HK-2 (cell line): Measurements from ENCODE around the gene CYLD.

Experiments used
- DNase-seq: peaks from one replicate; pipeline ENCODE4 v3.0.0-alpha.2; 2018; ENCODE audit not compliant: unreplicated experiment

CYLD gene

DNA sequence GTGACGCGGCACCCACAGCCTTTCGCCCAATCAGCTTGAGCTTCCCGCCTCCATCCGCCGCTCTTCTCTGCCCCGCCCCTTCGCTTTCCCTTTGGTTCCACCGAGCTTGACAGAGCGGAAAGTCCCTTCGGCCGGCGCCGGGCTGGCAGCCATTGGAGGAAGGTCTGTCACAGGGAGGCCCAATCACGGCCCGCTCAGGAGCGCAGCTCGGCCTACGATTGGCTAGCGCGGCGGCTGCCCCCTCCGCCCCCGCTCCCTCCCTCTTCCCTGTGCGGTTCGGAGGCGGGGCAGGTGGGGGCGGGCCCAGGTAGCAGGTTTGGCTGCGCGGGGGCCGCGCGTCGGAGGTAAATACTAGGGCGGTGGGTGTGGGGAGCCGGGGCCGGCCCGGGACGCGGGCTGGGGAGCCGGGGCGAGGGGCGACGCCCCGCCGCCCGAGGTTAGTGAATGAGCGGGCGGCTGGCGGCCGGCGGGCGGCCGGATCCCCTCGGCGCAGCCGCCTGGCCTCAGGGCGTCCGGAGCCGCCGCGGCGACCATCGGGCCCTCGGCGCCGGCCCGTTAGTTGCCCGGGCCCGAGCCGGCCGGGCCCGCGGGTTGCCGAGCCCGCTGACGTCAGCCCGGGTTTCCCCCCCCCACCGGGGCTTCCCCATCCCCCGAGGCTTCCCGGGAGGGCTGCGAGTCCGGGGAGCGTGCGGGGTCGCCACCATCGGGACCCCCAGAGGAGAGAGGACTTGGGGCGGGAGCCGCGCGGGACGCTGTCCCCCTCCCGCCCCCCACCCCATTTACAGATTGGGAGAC is at the start of gene CYLD:
Gene CYLD (plus strand): TSS at position 306 of the 795 bp plus-strand sequence. CDS start 7,613 bp downstream, outside the sequence.
- peak; percentile 100 for DNase-seq

DNA sequence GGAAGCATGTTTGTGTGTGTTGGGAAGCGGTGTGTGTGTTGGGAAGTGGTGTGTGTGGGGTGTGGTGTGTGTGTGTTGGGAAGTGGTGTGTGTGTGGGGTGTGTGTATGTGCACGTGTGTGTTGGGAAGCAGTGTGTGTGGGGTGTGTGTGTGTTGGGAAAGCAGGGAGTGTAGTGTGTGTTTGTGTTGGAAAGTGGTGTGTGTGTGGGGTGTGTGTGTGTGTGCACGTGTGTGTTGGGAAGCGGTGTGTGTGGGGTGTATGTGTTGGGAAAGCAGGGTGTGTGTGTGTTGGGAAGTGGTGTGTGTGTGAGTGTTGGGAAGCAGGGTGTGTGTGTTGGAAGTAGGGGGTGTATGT is 49.3 kb upstream of the CYLD start:
- DNase-seq = no peak

DNA sequence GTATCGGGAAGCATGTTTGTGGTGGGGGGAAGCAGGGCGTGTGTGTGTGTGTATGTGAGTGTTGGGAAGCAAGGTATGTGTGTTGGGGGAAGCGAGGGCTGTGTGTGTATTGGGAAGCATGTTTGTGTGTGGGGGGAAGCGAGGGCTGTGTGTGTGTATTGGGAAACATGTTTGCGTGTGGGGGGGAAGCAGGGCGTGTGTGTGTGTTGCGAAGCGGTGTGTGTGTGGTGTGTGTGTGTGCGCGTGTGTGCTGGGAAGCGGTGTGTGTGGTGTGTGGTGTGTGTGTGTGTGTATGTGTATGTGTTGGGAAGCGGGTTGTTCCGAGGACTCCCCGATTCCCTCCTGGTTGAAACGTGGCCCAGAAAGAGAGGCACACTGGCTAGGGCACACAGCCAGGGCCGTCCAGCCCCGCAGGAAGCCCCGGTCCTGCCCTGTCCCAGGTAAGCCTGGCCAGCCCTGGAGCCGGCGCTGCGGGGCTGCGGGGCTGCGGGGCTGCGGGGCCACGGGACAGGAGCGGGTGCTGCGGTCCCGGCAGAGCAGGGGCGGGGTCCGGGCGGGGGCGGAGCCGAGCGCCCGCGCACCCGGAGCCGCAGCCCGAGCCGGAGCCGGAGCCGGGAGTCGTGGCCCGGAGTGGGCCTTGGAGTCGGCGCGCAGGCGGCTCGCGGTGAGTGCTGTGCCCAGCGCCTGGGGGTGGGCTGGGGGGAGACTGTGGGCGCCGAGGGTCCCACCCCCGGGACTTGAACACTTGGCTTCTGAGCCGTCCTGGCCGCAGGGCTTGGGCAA is 48.7 kb upstream of the CYLD start, which contains the start of gene NOD2:
Gene NOD2 (plus strand): TSS at position 608 of the 783 bp plus-strand sequence. CDS start 5,890 bp downstream, outside the sequence.
- no peak for DNase-seq

DNA sequence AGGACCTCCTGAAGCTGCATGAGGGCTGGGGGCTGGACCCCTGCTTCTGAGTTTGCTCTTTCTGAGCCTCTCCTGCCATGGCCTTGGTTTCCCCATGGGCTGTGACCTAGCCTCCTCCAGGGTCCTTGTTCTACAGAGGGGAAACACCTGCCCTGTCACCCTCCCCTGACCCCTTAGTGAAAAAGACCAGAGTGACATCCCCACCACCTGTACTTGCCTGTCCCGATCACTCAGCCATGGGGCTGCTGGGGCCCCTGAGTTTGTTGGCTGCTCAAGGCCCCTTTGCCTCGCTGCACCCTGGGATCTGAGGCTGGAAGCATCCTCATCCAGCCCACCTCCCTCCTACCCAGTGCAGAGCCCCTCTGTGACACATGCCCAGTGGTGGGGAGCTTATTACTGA is 47.7 kb upstream of the CYLD start:
- no peak for DNase-seq

DNA sequence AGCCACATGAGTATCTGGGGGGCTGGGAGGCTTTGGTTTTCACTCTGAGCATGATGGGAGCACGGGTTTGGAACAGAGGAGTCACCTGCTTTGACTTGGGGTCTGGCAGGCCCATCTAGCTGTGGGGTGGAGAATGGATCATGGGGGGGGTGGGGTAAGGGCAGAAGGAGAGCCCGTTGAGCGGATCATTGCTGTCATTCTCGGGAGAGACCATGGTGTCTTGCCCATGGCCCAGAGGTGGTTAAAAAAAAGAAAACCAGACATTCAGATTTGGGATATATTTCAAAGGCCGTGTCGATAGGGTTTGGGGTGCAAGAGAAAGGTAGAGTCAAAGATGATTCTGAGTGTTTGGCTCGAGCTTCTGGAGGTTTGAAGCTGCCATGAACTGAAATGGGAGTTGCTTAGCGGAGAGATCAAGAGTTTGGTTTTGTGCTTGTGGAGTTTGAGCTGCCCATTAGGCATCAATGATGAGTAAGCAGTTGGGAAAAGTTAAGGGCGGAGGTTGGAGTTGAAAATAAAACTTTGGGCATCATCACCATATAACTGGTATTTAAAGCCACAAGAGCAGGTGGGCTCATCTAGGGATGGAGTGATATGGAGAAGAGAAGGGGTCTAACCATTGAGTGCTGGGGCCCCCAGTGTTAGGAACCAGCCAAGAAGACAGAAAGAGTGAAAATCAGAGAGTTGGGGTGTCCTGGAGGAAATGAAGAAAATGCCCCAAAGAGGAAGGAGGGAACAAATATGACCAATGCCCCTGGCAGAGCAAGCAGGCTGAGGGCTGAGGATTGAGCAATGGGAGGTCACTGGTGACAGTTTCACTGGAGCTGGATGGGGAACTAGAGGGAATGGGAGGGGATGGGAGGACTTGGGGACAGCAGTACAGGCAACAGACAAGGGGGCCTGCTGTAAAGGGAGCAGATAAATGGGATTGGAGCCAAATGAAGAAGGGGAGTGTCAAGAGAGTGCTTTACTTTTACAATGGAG is 46.6 kb upstream of the CYLD start:
- no peak for DNase-seq

DNA sequence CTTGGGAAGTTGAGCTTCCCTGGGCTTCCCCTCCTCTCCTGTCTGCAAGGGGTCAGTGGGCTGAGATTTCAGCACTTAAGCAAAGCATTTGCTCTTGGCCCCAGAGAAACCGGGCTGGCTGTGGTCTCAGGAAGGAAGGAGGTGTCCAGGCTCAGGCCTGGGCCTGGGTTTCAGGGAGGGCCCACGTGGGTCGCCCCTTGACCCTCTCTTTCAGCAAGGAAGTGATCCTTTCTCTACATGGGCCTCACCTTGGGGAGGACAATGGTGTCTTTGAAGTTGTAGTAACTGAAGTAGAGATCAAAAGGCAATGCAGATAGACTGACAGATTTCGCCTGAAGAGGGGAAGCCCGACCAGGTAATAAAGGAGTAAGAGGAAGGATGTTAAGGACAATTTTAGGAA is 45.8 kb upstream of the CYLD start:
- no peak for DNase-seq

DNA sequence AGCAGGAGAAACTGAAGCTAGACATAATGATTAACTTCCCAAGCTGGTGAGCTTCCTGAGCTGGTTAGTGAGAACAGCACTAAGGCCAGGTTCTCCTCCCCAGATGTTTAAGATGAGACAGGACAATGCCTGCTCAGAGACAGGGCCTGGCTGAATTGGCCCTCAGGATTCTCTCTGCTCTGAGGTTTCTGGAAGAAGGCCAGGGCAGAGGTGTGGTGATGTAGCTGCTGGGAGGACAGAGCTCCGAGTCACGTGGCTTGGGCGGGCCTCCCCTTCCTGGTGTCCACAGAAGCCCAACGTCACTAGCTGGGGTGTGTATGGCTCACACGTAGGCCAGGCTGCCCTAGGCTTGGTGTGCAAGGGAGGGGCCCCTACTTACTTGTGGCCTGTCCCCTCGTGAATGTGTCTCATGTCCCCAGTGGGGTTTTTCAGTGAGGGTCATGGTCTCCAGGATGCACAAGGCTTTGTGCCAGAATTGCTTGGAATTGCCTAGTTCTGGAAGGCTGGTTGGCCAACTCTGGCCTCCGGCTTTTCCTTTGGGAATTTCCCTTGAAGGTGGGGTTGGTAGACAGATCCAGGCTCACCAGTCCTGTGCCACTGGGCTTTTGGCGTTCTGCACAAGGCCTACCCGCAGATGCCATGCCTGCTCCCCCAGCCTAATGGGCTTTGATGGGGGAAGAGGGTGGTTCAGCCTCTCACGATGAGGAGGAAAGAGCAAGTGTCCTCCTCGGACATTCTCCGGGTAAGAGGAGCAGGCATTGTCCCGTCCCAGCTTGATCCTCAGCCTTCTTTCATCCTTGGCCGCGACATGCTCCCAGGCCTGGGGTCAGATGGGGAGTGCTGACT is 45.1 kb upstream of the CYLD start:
- DNase-seq = peak; percentile 65

GRCh38 chr16:50697421-50697715 is 44.5 kb upstream of the CYLD start:
- no peak for DNase-seq

DNA sequence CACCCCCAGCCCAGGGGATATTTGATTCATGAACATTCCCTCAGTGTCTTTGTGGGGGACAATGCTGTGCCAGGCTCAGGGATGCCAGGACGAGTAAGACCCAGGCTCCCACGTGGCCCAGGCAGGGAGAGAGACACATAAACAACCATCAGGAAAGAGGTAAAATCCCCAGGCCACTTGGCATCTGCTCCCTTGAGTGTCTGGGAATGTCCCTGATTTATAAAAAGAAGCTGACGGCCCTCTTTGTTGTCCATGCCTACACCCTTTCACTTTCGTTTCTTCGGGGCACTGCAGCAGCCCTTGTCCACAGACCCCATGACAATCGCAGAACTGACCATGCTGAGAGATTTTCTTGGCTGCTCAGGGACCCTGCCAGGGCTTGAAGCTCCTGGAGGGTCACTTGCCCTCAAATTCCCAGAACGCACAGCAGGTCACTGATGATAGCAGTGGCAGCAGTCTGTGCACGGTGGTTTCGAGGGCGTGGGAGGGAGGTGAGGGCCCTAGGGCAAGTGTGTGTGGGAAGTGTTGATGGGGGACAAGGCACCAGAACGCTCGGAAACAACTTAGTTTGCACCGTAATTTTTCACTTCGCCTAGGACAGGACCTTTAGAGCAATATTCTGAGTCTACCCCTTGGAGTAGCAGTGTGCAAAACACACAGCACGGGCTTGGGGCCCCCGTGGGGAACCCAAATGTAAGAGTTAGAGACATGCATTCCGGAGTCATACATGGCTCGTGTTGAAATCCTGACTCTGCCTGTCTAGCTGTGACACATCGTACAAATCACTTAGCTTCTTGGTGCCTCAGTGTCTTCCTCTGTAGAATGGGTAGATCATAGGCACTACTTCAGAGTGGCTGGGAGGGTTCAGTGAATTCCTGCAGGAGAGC is 43.8 kb upstream of the CYLD start:
- DNase-seq = no peak

GRCh38 chr16:50699326-50700159 is 42.3 kb upstream of the CYLD start:
- DNase-seq = no peak

- DNase-seq = no peak
Observed at GRCh38 chr16:50702725-50703124, 39.2 kb upstream of the CYLD start.

DNA sequence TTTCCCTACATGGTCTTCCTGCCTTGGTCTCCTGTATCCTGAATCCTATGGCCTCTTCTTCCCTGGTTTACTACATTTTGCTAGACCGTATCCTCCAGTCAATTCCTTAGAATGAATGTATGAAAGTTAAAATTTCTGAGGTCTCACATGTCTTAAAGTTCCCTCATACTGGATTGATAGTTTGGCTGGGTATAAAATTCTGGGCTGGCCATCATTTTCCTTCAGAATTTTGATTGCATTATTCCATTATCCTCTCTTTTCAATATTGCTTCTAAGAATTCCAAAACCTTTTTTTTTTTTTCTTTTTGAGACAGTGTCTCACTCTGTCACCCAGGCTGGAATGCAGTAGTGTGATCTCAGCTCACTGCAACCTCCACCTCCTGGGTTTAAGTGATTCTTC is 37.6 kb upstream of the CYLD start:
- DNase-seq = no peak

- no peak for DNase-seq
Observed at GRCh38 chr16:50705436-50706110, 36.3 kb upstream of the CYLD start.

DNA sequence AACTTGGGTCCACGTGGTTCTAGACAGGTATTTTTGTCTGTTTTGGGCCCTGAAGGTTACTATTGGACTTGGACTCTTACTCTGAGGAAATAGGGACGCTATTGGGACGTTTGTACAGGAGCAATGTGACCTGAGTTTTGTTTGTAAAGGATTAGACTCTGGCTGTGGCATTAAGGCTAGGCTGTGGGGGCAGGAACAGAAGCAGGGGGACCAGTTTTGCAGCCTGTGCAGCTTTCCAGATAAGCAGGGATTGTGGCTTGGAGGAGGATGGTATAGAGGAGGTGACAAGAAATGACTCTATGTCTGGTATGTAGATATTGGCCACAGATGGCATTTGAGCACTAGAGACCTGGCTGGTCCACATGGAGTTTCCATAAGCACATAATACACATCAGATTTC is 35.6 kb upstream of the CYLD start:
- DNase-seq = no peak

GRCh38 chr16:50708373-50709060 is 33.4 kb upstream of the CYLD start:
- DNase-seq = no peak

GRCh38 chr16:50709061-50709684 is 32.7 kb upstream of the CYLD start:
- no peak for DNase-seq

DNA sequence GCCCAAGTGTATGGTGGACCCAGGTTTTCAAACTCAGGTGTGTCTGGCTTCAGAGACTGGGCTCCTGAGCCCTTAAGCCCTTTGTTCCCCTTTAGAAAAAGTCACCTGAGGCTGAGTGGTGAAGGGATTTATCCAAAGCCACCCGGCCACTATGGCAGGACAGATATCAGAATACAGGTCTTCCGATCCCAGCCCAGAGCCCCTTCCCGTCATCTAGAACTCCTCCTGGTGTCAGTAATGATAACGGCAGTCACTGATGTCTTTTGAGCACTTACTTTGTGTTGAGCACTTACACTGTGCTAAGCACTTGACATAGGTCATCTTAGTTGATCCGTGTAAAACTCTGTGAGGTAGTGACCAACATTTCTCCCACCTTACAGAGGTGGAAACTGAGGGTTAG is 31.9 kb upstream of the CYLD start:
- DNase-seq = no peak

DNA sequence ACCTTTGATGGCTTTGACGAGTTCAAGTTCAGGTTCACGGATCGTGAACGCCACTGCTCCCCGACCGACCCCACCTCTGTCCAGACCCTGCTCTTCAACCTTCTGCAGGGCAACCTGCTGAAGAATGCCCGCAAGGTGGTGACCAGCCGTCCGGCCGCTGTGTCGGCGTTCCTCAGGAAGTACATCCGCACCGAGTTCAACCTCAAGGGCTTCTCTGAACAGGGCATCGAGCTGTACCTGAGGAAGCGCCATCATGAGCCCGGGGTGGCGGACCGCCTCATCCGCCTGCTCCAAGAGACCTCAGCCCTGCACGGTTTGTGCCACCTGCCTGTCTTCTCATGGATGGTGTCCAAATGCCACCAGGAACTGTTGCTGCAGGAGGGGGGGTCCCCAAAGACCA is 30.8 kb upstream of the CYLD start:
- no peak for DNase-seq
